Activated CD8-positive, alpha-beta memory T cell treated with anti-CD3 and anti-CD28 coated beads for 24 hours (primary cell): Measurements from ENCODE around the gene PRSS50.
"Not testable (repeated sequence)": the region's sequence is repeated elsewhere in the genome, so short reads cannot be mapped to it uniquely, and the experiment has no call there.

Experiments
- DNase-seq: peaks from one replicate; pipeline ENCODE4 v3.0.0-alpha.2; 2020

The PRSS50 gene, protein sequence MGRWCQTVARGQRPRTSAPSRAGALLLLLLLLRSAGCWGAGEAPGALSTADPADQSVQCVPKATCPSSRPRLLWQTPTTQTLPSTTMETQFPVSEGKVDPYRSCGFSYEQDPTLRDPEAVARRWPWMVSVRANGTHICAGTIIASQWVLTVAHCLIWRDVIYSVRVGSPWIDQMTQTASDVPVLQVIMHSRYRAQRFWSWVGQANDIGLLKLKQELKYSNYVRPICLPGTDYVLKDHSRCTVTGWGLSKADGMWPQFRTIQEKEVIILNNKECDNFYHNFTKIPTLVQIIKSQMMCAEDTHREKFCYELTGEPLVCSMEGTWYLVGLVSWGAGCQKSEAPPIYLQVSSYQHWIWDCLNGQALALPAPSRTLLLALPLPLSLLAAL

DNA sequence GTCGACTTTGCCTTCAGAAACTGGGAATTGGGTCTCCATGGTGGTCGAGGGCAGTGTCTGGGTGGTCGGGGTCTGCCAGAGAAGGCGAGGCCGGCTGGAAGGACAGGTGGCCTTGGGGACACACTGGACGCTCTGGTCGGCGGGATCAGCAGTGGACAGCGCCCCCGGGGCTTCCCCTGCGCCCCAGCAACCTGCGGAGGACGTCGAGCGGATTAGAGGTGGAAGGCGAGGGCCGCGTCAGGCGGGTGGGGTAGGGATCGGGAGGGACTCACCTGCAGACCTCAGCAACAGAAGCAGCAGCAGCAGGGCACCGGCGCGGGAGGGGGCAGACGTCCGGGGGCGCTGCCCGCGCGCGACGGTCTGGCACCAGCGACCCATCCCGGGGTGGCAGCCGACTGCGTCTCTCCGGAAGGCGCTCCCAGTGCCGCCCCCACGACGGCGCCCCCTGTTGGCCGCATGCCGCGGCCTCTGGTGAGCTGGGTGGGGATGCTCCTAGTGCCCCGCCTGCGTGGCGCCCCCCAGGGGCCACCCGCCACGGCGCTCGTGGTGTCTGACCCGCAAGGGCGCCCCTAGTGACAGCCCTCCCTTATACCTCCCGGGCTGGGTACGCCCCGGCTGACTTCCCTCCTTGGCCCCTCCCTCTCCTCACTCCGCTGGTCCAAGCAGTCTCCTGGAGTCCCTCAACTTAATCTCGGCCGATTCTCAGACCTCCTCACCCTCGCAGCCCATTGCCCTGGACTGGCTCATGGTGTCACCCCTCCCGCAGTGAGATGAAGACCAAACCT lies at the start of gene PRSS50:
Gene PRSS50 (minus strand): TSS at position 423 of the 785 bp plus-strand sequence. CDS start 45 bp downstream, at position 378.
- DNase-seq, result peak; percentile 64

DNA sequence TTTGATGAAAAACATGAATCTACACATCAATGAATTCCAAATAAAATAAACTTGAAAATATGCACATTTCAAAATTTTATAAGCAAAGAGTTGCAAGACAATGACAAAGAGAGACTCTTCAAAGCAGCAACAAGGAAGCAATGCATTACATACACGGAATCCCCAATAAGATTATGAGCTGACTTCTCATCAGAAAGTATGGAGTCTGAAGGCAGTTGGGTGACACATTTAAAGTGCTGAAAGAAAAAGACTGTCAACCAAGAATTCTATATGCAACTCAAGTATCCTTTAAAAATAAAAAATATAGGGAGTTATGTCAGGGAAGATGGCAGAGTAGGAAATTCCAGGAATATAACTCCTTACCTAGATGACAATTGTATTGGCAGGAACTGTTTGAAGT lies 46.5 kb upstream of the PRSS50 start:
- DNase-seq, result no peak

DNA sequence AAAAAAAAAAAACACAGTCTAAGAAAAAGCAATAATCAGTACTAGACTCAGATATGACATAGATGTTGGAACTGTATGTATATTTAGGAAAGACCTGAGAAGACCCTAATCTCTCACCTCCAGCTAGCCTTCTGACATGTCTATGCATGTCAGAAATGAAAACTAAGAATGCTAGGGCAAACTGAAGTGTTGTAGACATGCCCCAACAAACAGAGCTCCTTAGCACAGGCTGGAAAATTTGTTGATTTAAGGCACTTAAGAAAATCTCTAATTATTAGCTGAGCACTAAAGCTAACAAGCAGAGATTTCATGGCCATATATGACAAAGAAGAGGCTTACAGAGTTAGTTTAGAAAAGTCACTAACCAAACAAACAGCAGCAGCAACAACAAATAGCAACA lies 45.5 kb upstream of the PRSS50 start:
- DNase-seq, result no peak

DNA sequence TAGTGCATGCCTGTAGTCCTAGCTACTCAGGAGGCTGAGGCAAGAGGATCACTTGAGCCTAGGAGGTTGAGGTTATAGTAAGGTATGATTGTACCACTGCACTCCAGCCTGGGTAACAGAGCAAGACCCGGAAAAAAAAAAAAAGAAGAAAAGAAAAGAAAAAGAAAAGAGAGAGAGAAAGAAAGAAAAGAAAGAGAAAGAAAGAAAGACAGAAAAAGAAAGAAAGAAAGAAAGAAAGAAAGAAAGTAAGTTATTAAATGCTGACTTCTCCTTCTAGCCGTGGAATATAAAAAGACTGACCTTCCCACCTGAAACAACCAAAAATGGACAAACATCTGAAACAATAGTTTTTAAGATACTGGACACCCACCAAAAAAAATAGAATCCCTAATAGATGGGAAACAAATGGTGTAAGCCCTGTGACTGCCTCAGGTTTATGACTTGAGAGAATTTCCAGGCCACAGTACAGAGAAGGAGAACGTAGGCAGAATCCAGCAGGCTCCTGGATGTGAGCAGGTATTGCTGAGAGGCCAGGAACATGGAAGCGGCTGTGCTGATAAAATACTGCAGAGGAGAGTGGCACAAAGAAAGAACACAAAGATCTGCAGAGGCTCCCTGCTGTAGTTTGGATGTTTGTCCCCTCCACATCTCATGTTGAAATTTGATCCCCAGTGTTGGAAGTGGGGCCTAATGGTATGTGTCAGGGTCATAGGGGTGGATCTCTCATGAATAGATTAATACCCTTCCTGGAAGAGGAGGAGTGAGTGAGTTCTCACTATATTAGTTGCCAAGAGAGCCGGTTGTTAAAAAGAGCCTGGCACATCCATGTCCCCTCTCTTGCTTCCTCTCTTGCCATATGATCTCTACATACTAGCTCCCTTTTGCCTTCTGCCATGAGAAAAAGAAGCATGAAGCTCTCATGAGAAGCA lies 41.8 kb upstream of the PRSS50 start:
- DNase-seq, result no peak

DNA sequence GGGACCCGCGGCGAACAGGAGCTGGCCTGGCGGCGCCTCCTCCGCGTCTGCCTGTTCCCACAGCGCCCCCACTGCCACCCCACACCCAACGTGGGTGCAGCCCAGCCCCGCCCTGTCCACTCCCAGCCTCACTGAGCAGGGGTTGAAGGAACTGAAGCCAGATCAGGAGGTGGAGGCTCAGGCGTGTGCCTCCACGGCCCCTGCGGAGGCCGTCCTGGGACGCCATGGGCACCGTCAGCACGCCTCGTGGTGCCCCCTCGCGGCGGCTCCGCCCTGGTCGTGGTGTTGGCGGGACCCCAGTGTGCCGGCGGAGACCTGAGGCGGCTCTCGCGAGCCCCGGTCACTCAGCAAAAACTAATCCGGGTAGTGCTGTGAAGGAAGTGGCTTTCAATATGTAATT lies 39.0 kb upstream of the PRSS50 start:
- DNase-seq, result no peak

DNA sequence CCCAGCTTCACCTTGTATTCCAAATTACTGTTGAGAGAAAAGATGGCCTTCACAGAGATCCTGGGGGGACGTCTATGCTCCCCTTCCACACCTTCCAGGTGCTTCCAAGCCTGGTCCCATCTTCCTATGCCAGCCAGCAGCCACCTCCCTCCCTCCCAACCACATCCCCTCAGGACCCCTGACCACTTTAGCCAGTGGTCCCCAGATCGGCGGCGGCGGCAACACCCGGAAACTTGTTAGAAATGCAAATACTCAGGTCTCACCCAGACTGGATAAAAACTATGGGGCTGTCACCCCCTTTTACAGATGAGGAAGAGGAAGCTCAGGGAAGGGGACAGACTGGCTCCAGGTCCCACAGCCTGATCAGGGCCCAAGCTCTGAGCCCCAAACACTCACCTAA lies 38.0 kb upstream of the PRSS50 start:
- DNase-seq, result no peak

DNA sequence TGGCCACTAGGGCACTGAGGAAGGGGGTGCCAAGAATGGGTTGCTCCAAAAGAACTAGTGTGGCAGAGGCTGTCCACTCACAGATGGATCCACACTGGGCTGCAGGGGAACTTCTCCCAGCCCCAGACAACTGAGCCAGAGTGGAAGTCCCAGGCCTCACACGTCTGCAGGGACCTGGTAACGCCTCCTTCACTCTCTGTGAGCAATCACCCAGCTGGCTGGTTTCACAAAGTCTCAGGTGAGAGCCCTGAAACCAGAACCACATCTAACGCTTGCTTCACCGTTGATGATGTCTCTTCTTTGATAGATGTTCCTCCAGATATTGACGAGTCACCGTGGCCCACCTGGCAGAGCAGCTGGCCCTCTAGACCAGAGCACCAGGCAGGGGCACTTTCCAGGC lies 35.5 kb upstream of the PRSS50 start:
- not testable (repeated sequence) for DNase-seq

DNA sequence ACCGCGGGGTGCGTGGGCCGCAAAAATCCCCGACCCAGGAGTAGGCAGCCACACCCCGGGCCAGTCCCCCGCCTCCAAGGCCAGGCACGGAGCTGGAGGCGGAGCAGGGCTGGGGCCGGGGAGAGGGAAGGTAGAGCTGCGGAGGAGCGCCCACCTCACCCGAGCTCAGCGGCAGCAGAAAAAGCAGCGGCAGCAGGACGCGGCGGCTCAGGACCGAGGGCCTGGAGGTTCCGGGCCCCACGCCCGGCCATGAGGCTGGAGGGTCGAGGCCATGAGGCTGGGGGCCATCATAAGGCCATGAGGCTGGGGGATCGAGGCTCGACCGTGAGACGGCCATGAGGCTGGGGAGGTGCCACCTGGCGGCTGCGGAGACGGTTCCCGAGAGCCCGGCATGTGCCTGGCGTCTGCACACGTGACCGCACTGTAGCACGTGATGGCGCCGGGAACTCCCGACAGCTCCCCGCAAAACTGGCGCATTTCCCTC lies 32.9 kb upstream of the PRSS50 start:
- DNase-seq, result no peak

DNA sequence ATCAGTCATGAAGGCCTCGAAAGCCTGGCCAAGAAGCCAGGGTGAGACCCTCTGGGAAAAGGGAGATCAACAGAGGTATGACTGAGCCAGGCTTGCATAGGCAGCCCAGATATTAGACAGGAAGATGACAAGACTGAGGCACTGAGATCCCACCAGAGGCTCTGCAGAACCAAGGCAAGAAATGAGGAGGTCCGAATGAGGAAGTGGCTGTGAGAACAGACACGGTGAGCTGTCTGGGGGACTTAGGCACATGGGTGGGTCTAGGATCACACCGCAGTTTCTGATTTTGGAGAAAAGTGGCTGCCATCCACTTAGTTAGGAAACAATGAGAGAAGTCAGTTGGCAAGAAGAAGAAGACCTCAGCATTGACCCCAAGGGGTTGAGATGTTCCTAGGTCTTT lies 31.5 kb upstream of the PRSS50 start:
- no peak for DNase-seq

DNA sequence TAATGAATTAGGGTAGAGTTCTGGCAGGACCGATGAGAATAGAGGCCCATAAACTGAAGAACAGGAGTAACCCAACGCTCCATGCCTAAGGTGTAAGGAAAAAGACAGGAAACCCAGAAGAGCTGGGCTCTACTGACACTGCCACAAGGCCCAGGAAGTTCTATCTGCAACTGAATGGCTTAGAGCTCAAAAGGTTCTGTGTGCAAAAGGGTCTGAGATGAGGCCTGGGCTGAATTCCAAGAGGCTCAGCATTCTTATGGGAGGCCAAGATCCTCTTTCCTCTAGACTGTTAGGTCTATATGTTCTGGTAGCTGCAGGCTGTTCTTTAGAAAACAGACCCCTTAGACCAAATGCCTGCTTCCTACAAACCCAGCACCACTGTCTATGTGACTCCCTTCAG lies 30.5 kb upstream of the PRSS50 start:
- DNase-seq, result no peak

DNA sequence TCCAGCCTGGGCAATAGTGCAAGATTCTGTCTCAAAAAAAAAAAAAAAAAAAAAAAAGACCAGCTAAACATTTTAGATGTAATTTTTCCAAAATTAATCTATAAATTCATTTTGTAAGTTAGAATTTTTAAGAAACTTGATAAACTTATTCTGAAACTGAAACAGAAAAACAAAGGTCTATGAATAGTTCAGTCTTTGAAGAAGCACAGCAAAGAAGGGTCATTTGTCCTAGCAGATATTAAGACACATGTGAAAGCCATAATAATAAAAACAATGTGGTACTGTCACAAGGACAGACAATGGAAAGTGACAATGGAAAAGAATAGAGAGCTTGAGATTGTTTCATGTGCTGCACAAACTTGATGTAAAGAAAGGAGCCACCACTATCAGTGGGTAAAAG lies 29.0 kb upstream of the PRSS50 start:
- DNase-seq, result no peak

DNA sequence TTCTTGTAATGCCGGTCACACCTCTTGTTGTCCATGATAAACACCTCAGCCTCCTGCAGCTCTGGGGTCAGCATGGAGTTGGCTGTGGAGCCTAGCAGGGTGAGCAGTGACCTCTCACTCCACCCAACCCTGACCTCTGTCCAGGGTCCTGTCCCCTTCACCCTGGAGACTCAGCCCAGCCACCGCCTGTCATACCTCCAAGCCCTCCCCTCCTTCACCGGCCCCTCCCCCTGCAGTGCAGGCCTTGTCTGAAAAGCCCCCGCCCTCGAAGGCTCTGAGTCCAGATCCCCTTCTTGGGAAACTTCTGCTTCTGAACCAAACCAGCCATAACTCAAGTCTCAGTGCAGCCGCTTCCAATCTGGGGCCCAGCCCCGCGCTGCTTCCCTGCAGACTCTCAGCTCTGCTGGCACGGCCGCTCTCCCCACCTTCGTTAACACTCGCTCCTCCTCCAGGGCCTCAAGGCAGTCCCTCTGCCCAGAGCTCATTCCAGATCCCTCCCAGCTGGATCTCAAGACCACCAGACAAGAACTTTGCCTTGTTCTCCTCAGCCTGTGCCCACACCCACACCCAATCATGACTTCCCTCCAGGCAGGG lies 25.4 kb upstream of the PRSS50 start:
- DNase-seq, result no peak

DNA sequence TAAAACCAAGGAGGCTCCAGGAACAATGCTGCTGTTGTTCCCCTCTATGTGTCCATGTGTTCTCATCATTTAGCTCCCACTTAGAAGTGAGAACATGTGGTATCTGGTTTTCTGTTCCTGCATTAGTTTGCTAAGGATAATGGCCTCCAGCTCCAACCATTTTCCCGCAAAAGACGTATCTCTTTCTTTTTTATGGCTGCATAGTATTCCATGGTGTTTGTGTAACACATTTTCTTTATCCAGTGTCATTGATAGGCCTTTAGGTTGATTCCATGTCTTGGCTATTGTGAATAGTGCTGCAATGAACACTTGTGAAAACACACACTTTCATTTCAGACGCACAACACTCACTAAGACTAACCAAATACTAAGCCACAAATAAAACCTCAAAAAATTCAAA lies 21.9 kb upstream of the PRSS50 start:
- not testable (repeated sequence) for DNase-seq

DNA sequence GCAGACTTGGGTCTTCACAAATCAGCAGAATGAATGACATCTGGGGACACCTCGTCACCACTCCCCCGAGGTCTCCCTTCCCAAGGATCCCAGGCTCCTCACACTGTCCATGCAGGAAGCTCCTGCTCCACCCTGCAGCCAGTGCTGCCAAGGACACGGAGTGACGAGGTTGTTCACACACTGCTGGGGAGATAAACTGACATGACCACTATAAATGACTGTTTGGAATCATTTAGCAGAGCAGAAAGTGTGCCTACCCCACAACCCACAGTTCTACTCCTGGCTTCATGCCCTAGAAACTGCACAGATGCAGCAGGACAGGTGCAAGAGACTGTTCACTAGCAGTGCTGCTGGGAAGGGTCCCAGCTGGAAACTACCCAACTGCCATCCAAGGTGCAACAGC lies 19.7 kb upstream of the PRSS50 start:
- no peak for DNase-seq

DNA sequence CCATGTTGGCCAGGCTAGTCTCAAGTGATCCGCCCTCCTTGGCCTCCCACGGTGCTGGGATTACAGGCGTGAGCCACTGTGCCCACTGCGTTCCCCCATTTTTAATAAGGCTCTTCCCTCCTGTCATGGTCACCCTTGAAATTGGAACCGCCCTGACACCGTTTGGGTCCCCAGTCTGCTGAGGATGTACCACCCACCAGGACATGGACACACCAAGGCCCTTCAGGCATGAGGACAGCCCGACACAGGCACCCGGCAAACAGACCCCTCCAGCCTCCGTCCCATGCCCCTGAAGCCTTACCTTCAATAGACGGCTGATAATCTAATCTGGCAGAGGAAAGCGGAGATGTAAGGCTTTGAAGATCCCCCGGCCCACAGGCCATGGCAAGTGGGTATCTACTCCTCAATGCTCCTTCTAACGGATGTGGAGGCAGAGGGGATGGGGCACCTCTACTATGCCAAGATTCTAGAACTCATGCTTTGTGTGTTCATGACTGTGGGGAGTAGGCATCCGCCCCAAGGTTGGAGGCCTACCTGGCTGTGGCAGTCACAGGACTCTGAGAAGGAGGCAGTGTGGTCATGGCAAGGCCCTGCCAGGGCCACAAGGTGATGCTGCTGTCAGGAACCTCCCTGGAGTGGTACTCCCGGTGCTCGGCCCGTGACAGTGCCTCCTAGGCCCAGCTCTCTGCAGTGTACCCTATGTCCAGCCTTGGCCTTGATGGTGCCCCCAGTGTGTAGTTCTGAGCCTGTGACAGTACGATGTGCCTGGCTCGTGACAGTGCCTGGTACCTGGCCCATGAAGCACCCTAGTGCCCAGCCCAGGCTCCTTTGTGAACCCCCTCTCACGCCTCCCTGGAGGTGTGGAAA lies 18.6 kb upstream of the PRSS50 start:
- no peak for DNase-seq

DNA sequence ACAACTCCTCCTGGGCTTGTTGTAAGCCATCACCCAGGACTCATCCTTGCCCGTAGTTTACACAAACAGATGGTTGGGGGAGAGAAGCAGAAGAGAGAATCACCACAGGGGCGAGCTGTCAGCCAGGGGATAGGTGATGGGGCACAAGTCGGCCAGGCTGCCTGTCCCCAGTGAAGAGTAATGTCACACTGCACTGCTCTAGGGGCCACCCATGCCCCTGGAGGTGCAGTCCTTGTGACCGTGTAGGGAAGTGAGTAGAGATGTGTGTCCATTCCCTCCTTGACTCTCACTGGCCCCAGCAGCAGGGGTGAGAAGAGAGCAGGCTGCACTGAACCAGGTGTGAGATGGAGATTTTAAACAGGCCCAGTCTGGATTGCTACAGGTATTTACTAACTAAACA lies 17.1 kb upstream of the PRSS50 start:
- no peak for DNase-seq

DNA sequence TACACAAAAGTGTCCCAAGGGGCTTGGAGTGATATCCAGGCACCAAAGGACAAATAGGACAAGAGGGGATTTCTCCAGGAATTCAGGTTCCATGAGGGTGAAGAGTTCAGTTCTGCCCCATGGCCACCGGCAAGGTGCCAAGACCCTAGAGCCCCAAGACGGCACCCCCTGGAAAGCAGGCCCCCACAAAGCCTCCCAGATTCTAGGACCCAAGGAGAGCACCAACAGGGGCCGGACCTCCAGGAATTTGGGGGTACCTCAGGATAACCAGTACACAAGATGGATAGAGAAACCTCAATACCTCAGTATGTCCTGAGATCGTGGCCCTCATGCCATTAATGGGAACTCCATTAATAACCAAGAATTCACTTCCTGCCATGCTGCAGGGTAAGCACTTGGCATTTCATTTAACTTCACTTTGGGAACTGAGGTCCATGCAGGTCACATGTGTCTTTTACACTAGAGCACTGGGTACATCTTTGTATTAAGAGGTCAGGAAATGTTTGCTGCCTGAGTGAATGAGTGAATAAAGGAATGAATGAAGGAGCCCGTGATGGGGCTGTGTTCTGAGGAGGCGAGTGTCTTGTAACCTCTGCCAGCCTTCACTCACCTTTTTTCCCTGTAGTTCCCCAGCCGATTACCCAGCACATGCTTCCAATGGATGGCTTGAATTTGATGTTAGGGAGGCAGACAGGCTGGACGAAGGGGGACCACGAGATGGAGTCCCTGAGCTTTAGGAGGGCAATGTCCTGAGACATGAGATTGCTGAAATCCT lies 15.5 kb upstream of the PRSS50 start:
- DNase-seq, result no peak

DNA sequence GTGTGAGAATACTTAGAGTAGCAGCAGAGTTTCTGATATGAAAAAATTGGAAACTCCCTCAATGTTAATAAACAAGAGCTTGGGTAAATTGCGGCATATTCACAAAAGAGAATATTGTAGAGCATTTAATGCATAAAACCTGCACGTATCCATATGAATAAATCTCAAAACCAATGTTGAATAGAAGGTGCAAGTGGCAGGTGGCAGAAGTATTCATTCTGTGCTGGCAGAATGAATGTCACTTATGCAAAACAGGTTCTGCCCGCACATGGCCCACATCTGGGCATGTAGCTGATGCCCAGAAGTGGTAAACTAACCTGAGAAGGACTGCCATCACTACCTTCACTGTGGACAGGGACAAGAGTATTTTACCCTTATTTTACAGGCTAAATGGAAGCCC lies 14.1 kb upstream of the PRSS50 start:
- no peak for DNase-seq

DNA sequence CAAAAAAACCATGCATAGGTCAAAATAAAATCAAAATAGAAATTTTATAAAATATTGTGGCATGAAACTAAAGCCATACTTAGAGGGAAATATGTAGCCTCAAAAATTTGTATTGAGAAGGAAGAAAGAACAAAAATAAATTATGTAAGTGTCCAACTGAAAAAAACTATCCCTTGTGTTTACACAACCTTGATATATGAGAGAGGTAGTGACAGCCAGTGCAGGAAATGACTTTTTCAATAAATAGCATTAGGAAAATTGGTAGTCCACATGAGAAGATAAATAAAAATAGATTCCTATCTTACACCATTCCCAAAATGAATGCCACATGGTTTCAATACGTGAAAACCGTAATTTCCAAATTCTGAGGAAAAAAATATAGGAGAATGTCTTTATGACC lies 13.2 kb upstream of the PRSS50 start:
- no peak for DNase-seq

DNA sequence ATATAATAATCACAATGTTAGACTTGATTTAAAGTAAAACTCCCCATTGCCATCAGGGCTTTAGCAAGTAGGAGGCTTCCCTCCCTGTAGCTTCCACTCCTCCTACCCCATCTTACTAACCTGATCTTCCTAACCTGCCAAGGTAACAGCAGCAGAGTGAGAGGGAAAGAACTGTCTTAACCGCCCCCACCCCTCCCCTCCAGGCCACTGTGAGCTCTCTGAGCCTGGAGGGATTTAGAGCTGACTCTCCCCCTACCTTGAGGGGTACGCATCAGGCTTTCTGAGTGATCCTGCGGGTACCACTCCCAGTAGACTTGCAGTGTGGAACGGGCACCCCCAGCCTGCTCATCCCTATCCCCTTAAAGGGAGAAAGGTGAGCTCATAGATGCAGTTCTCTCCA lies 11.4 kb upstream of the PRSS50 start:
- DNase-seq, result peak; percentile 30
